ENCODE measurements around the gene NEK6.

GRCh38 chr9:124334568-124335319 is 77.0 kb downstream of the NEK6 start:
- TF ChIP-seq CTCF (IDR thresholded peaks at IDR 0.05) = no peak
- no peak for TF ChIP-seq POLR2A (IDR thresholded peaks at IDR 0.05)
- no peak for TF ChIP-seq EP300 (IDR thresholded peaks at IDR 0.05)

All from tibial nerve (tissue), 4 donors.